Brain microvascular endothelial cell (primary cell): Measurements from ENCODE around the gene ITGBL1.

Experiments used
- DNase-seq: peaks from one replicate; pipeline ENCODE4 v3.0.0-alpha.2; 2020
- H3K27ac ChIP-seq: fragments of 250-450 bp; sonication (Bioruptor Pico); 2 replicates; pipeline ENCODE4 v1.5.1; 2020; ENCODE audit warnings: mild to moderate bottlenecking, moderate library complexity
- H3K27me3 ChIP-seq: fragments of 250-450 bp; sonication (Bioruptor Pico); replicated peaks from 2 replicates; pipeline ENCODE4 v1.5.1; 2020; ENCODE audit warnings: mild to moderate bottlenecking
- H3K36me3 ChIP-seq: fragments of 250-450 bp; sonication (Bioruptor Pico); replicated peaks from 2 replicates; pipeline ENCODE4 v1.5.1; 2020; ENCODE audit warnings: mild to moderate bottlenecking
- H3K4me3 ChIP-seq: 2 replicates; pipeline ENCODE4 v1.5.1; 2011; ENCODE audit warnings: low read depth, mild to moderate bottlenecking, control low read depth, low read length, moderate library complexity
- in situ Hi-C: cut with HindIII; loops from 2 replicates; pipeline ENCODE4 v1.10.0; 2017; ENCODE audit warnings: low sequenced_read_pairs, low pct_ligation_motif_present
- TF ChIP-seq, protein P1 (sequence below): IDR thresholded peaks from 2 replicates; pipeline ENCODE4 v1.5.1; 2011; ENCODE audit warnings: low read depth, mild to moderate bottlenecking, moderate library complexity, low read length, control low read depth, inconsistent platforms; ENCODE audit errors: missing control alignments

The ITGBL1 gene

DNA sequence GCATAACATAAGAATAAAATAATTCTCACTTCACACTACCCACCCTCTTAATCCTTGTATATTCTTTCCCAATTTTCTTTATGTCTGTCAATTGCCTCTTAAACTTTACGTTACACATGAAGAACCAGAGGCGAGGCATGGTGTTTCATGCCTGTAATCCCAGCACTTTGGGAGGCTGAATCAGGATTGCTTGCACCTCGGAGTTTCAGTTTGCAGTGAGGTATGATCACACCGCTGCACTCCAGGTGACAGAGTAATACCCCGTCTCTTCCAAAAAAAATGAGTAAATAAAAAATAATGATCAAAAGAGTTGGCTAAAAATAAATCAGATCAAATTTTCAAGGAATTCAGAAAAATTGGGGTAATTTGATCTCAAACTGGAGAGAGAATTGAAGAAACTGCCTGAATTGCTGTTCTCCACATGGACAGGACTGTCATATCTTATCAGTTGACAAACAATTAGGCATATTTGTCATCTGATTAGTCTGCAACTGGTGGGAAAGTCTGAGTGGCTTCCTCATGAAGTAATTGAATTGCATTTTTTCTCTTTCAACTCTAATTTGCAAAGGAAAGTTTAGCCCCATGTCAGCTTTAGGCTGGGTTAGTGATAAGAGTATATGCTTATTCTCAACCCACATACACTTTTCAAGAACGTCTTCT, 302.9 kb downstream of the ITGBL1 start:
- no peaks in the 10 kb centered on the region for H3K27me3 ChIP-seq
- DNase-seq = peak; percentile 12
- TF ChIP-seq, protein P1, sequence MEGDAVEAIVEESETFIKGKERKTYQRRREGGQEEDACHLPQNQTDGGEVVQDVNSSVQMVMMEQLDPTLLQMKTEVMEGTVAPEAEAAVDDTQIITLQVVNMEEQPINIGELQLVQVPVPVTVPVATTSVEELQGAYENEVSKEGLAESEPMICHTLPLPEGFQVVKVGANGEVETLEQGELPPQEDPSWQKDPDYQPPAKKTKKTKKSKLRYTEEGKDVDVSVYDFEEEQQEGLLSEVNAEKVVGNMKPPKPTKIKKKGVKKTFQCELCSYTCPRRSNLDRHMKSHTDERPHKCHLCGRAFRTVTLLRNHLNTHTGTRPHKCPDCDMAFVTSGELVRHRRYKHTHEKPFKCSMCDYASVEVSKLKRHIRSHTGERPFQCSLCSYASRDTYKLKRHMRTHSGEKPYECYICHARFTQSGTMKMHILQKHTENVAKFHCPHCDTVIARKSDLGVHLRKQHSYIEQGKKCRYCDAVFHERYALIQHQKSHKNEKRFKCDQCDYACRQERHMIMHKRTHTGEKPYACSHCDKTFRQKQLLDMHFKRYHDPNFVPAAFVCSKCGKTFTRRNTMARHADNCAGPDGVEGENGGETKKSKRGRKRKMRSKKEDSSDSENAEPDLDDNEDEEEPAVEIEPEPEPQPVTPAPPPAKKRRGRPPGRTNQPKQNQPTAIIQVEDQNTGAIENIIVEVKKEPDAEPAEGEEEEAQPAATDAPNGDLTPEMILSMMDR = no peak
- H3K36me3 ChIP-seq = no peaks in the 10 kb centered on the region
- in situ Hi-C loops = loop anchor here (25.0 kb wide), 2 partner anchors 243 to 618 kb away; no protein-coding TSS in a partner anchor
- H3K27ac ChIP-seq = no peak overlapping the region
- no peak overlapping the region for H3K4me3 ChIP-seq

DNA sequence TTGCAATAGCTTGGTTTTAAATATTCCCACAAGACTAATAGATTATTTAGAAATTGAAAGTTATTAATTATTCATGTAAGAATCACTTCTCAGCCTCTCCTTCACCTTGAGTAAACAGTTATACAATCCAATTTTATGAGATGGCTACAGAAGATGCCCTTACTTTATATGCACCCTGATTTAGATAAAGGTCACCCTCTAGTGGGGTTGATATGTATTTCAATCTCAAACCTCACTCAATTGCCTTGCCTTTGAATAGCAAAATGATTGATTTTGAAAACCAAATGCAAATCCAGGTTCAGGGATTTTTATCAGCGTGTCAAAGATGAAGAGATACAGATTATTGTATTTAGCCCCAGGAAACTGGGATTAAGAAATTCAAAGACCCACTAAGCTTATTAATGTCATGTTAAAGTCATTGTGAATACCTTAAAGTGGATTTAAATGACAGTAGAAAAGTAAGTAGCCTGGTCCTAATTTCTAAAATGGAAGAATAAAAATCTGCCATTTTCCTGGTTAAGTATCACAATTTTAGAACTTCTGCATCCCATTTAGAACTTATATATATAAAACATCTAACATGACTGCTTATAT, 305.1 kb downstream of the ITGBL1 start:
- no peaks in the 10 kb centered on the region for H3K27me3 ChIP-seq
- in situ Hi-C loops = loop anchor here (25.0 kb wide), 2 partner anchors 245 to 620 kb away; no protein-coding TSS in a partner anchor
- no peak overlapping the region for H3K27ac ChIP-seq
- H3K36me3 ChIP-seq = no peaks in the 10 kb centered on the region
- no peak overlapping the region for H3K4me3 ChIP-seq
- no peak for DNase-seq
- TF ChIP-seq, protein P1 = peak; percentile 46

DNA sequence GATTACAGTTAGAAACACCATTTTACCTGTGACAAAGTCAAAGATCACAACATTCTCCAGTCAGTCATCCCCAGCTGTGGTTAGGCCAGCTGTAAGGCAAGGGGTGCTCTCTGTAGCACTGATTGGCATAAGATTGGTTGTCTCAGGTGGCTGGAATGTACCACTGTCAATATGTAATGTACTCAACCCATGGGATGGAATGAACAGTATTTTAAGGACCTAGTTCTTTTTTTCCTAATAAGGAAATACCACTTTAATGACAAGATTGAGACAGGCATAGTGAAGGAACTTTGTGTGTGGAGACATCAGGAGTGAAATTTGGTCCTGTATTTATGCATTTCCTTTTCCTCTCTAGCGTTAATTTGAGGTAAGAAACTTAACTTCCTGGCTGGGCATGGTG, 310.7 kb downstream of the ITGBL1 start:
- in situ Hi-C loops = loop anchor here (25.0 kb wide), 2 partner anchors 251 to 626 kb away; no protein-coding TSS in a partner anchor
- no peak overlapping the region for H3K27ac ChIP-seq
- TF ChIP-seq, protein P1 = no peak
- no peak for DNase-seq
- H3K27me3 ChIP-seq = no peaks in the 10 kb centered on the region
- H3K36me3 ChIP-seq = no peaks in the 10 kb centered on the region
- H3K4me3 ChIP-seq = no peak overlapping the region
